GM21529 (cell line): ENCODE measurements around the gene MCAM.

Experiments
- ATAC-seq: cut with Tn5 transposase; IDR thresholded peaks from one replicate; pipeline ENCODE4 v1.9.1; 2021; ENCODE audit not compliant: unreplicated experiment

MCAM gene

GRCh38 chr11:119346605-119347004 lies 29.7 kb upstream of the MCAM start, which contains the start of gene MFRP:
TSS of gene MFRP (minus strand) at chr11:119346705. CDS start at chr11:119346513, 192 bp downstream.
- no peak for ATAC-seq

- ATAC-seq: no peak
These were observed 28.8 kb upstream of the MCAM start for GRCh38 chr11:119345685-119346084.

- no peak for ATAC-seq
These were observed 27.5 kb upstream of the MCAM start for GRCh38 chr11:119344291-119345010.

GRCh38 chr11:119343726-119344125 lies 26.8 kb upstream of the MCAM start:
- ATAC-seq: no peak

- no peak for ATAC-seq
These were observed 25.6 kb upstream of the MCAM start for GRCh38 chr11:119342362-119343130.

- no peak for ATAC-seq
These were observed 25.0 kb upstream of the MCAM start for GRCh38 chr11:119342023-119342300.

- ATAC-seq: no peak
These were observed 24.5 kb upstream of the MCAM start for GRCh38 chr11:119341222-119342022.

- ATAC-seq: no peak
These were observed 23.6 kb upstream of the MCAM start, which contains the start of gene C1QTNF5 for GRCh38 chr11:119340335-119341221. TSS of gene C1QTNF5 (minus strand) at chr11:119340883. CDS start at chr11:119340397, 486 bp downstream.

GRCh38 chr11:119339589-119340334 lies 22.8 kb upstream of the MCAM start:
- ATAC-seq: no peak

- ATAC-seq: no peak
These were observed 22.1 kb upstream of the MCAM start for GRCh38 chr11:119338965-119339588.

GRCh38 chr11:119338318-119338890 lies 21.5 kb upstream of the MCAM start:
- no peak for ATAC-seq

- no peak for ATAC-seq
These were observed 20.8 kb upstream of the MCAM start for GRCh38 chr11:119337581-119338317.

GRCh38 chr11:119336744-119337469 lies 20.0 kb upstream of the MCAM start:
- no peak for ATAC-seq

GRCh38 chr11:119335655-119336543 lies 19.0 kb upstream of the MCAM start:
- no peak for ATAC-seq

GRCh38 chr11:119335091-119335654 lies 18.2 kb upstream of the MCAM start:
- no peak for ATAC-seq

- peak; percentile 94 for ATAC-seq
These were observed 17.4 kb upstream of the MCAM start, which contains the start of gene RNF26 for GRCh38 chr11:119334174-119334930. TSS of gene RNF26 (plus strand) at chr11:119334527. CDS start at chr11:119335123, 596 bp downstream.
